ENCODE measurements around the gene FAM47E. TPM values are rescaled to one million over a fixed set of nuclear protein-coding genes. Genes with fewer than 3 reads are reported as not detected.

Gene FAM47E
- total and polyA plus RNA-seq, 7 experiments from 2014 or later = 0.24 to 0.79 (median 0.45) TPM; not detected in 2

- POLR2A ChIA-PET = interaction anchor here (2.0 kb wide), 1 partner anchor 9 kb away, joined by 6 read pairs; no protein-coding TSS in a partner anchor
- H3K36me3 ChIP-seq (ENCODE audit: control insufficient read depth in 2 of 3, insufficient read depth in 3 of 3, low read length in 3 of 3) = no peaks in the 10 kb centered on the region
- no peak overlapping the region for H3K4me3 ChIP-seq (ENCODE audit: low read length)
- ATAC-seq (no peak), DNase-seq (no peak)
- Mint-ChIP-seq H3K4me1 (peaks cover 28 to 90% (median 70%) of the 10 kb centered on the region in 7 donors), H3K4me3 (peak overlapping the region in 4 of 10 donors; percentile 2 to 32 (median 20)), H3K27me3 (no peaks in the 10 kb centered on the region), H3K9me3 (no peaks in the 10 kb centered on the region), H3K36me3 (peaks cover 0 to 8% (median 0%) of the 10 kb centered on the region in 5 donors), H3K27ac (peak overlapping the region in 7 of 9 donors; percentile 6 to 75 (median 19))
- H3K9me3 ChIP-seq (ENCODE audit: control insufficient read depth in 2 of 3, low read length in 3 of 3) = no peaks in the 10 kb centered on the region
- peaks cover 7 to 29% of the 10 kb centered on the region in 2 donors for H3K4me1 ChIP-seq (ENCODE audit: control insufficient read depth in 2 of 2, insufficient read depth in 2 of 2, low read length in 2 of 2)
- H3K27ac ChIP-seq (ENCODE audit: low read depth, low read length) = no peak overlapping the region
- CTCF ChIA-PET = interaction anchor here (0.6 kb wide), 1 partner anchor 887 kb away, joined by 3 read pairs; no protein-coding TSS in a partner anchor
- H3K27me3 ChIP-seq (ENCODE audit: control insufficient read depth in 2 of 2, insufficient read depth in 2 of 2, low read length in 2 of 2) = no peaks in the 10 kb centered on the region
- intact Hi-C loops (cut with micrococcal nuclease) = no loop called here
Observed at GRCh38 chr4:76208005-76208765, 43.3 kb upstream of the FAM47E start.

DNA sequence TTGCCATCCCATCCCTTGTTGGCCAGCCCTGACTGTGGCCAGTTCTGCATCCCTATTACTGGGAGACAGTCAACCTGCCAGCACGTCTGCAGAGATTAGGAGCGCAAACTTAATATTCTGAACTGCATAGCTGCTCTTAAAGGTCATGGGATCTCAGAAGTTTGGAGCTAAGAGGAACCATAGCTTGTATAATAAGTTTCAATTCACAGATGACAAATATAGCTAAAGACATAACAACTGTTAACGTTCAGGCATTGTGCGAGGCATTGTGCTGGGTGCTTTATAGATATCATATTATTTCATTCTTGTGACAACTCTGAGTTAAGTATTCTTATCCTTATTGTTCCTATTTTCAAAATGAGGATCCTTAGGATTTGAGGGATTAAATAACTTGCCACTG is 41.6 kb upstream of the FAM47E start:
- Histone ChIP-seq H3K4me3 (ENCODE audit: low read length) (no peak overlapping the region), H3K9me3 (ENCODE audit: control insufficient read depth in 2 of 3, low read length in 3 of 3) (no peaks in the 10 kb centered on the region), H3K27ac (ENCODE audit: low read depth, low read length) (no peak overlapping the region), H3K36me3 (ENCODE audit: control insufficient read depth in 2 of 3, insufficient read depth in 3 of 3, low read length in 3 of 3) (no peaks in the 10 kb centered on the region), H3K27me3 (ENCODE audit: control insufficient read depth in 2 of 2, insufficient read depth in 2 of 2, low read length in 2 of 2) (no peaks in the 10 kb centered on the region), H3K4me1 (ENCODE audit: control insufficient read depth in 2 of 2, insufficient read depth in 2 of 2, low read length in 2 of 2) (peaks cover 16 to 35% of the 10 kb centered on the region in 2 donors)
- ATAC-seq (no peak), DNase-seq (no peak)
- no peaks in the 10 kb centered on the region for H3K9me3 Mint-ChIP-seq
- CTCF ChIA-PET = interaction anchor here (0.6 to 1.1 kb wide), 3 partner anchors 10 to 293 kb away, joined by 3 to 4 read pairs (median 3); no protein-coding TSS in a partner anchor
- H3K4me3 Mint-ChIP-seq = no peak overlapping the region
- POLR2A ChIA-PET = interaction anchor here (2.0 kb wide), 1 partner anchor 10 kb away, joined by 6 read pairs; no protein-coding TSS in a partner anchor
- peaks cover 0 to 4% (median 0%) of the 10 kb centered on the region in 5 donors for H3K36me3 Mint-ChIP-seq
- H3K27me3 Mint-ChIP-seq = peaks cover 0 to 3% (median 0%) of the 10 kb centered on the region in 5 donors
- H3K27ac Mint-ChIP-seq = peak overlapping the region in 5 of 9 donors; percentile 2 to 37 (median 26)
- H3K4me1 Mint-ChIP-seq = peaks cover 40 to 86% (median 72%) of the 10 kb centered on the region in 7 donors
- intact Hi-C loops (cut with micrococcal nuclease) = loop anchor here (5.0 to 10.0 kb wide), 7 partner anchors 215 to 1615 kb away; partner anchors contain the start of genes SDAD1 (in 2 of the 2), CCNI (in 1 of the 2), CDKL2 (in 1 of the 2) and G3BP2 (in 1 of the 2)

DNA sequence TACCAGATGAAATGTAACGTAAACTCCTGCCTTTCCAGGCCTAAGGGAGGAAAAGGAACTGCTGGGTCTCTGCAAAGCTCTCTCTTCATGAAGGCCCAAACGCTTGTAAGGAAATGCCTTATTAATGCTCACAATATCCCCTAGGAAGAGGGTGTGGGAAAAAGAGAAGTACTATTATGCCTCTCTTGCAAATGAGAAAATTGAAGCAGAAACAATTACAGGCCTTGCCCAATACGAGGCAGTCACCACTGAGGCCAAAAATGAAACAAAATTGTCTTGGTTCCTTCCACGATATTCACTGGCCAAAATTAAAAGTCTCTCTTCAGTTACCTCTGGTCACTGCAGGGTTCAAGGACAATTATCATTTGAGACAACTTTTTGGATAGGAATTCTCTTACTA is 41.1 kb upstream of the FAM47E start:
- H3K36me3 Mint-ChIP-seq = peaks cover 0 to 4% (median 0%) of the 10 kb centered on the region in 5 donors
- no peak for ATAC-seq
- H3K27me3 Mint-ChIP-seq = peaks cover 0 to 7% (median 0%) of the 10 kb centered on the region in 5 donors
- peaks cover 43 to 90% (median 77%) of the 10 kb centered on the region in 7 donors for H3K4me1 Mint-ChIP-seq
- no peaks in the 10 kb centered on the region for H3K9me3 Mint-ChIP-seq
- peak overlapping the region in 6 of 9 donors; percentile 2 to 68 (median 23) for H3K27ac Mint-ChIP-seq
- H3K27ac ChIP-seq (ENCODE audit: low read depth, low read length) = no peak overlapping the region
- no peak for DNase-seq
- intact Hi-C loops (cut with micrococcal nuclease) = loop anchor here (5.0 to 10.0 kb wide), 7 partner anchors 216 to 1614 kb away; partner anchors contain the start of genes SDAD1 (in 2 of the 2), CCNI (in 1 of the 2), CDKL2 (in 1 of the 2) and G3BP2 (in 1 of the 2)
- H3K27me3 ChIP-seq (ENCODE audit: control insufficient read depth in 2 of 2, insufficient read depth in 2 of 2, low read length in 2 of 2) = no peaks in the 10 kb centered on the region
- H3K4me3 Mint-ChIP-seq = peak overlapping the region in 1 of 10 donors; percentile 29
- ChIA-PET POLR2A (no interaction called here), CTCF (interaction anchor here (0.9 to 1.1 kb wide), 2 partner anchors 31 kb away, joined by 3 to 4 read pairs; no protein-coding TSS in a partner anchor)
- H3K36me3 ChIP-seq (ENCODE audit: control insufficient read depth in 2 of 3, insufficient read depth in 3 of 3, low read length in 3 of 3) = no peaks in the 10 kb centered on the region
- no peak overlapping the region for H3K4me3 ChIP-seq (ENCODE audit: low read length)
- peaks cover 21 to 40% of the 10 kb centered on the region in 2 donors for H3K4me1 ChIP-seq (ENCODE audit: control insufficient read depth in 2 of 2, insufficient read depth in 2 of 2, low read length in 2 of 2)
- H3K9me3 ChIP-seq (ENCODE audit: control insufficient read depth in 2 of 3, low read length in 3 of 3) = no peaks in the 10 kb centered on the region

DNA sequence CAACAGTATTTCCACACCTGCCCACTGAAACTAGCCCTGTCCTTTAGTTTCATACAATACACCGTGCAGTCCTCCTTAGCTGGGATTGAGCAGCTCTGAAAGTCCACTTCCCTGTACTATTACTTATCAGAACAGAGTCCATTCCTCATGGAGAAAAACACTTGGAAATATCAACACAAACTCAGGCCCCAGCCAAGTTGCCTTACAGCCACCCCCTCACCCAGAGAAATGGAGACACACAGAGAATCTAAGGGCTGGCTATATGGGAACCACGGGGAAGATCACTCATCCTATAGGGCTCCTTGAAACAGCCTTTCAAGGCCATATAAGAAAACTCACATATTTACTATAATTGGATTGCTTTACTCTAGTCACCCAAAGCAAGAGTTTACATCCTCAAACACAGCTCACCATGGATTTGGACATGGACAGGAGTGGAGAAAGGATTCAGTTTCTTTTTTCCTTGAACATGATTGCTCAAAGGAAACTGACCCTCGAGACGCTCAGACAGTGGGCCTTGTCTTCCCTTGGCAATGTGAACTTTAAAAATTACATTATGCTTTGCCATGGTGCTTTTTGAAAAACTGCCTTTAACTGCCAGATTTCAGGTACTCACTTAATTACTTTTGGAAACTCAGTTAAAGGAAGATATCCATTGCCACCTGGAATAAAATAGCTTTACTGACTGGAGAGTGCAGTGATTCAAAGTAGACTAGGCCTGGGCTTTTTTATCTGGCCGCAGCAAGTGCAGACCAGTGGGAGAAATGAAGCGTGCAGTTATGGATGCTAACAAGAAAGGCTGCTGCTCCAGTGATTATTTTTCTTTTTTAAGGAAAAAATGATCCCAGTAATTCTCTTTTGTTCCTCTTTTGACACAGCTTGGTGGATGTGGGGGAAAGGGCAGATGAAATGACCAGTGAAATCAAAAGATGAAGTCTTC is 39.5 kb upstream of the FAM47E start:
- CTCF ChIA-PET = interaction anchor here (1.1 to 1.2 kb wide), 2 partner anchors 28 to 33 kb away, joined by 3 read pairs; no protein-coding TSS in a partner anchor
- H3K9me3 Mint-ChIP-seq = no peaks in the 10 kb centered on the region
- H3K27ac ChIP-seq (ENCODE audit: low read depth, low read length) = peak overlapping the region; percentile 85
- peaks cover 41 to 86% (median 79%) of the 10 kb centered on the region in 7 donors for H3K4me1 Mint-ChIP-seq
- H3K4me1 ChIP-seq (ENCODE audit: control insufficient read depth in 2 of 2, insufficient read depth in 2 of 2, low read length in 2 of 2) = peaks cover 21 to 40% of the 10 kb centered on the region in 2 donors
- H3K27me3 Mint-ChIP-seq = peaks cover 0 to 18% (median 0%) of the 10 kb centered on the region in 5 donors
- ATAC-seq (no peak), DNase-seq (no peak)
- peak overlapping the region; percentile 81 to 97 (median 94) for H3K27ac Mint-ChIP-seq
- H3K4me3 Mint-ChIP-seq = peak overlapping the region; percentile 86 to 96 (median 90)
- H3K36me3 ChIP-seq (ENCODE audit: control insufficient read depth in 2 of 3, insufficient read depth in 3 of 3, low read length in 3 of 3) = no peaks in the 10 kb centered on the region
- H3K9me3 ChIP-seq (ENCODE audit: control insufficient read depth in 2 of 3, low read length in 3 of 3) = no peaks in the 10 kb centered on the region
- H3K4me3 ChIP-seq (ENCODE audit: low read length) = peak overlapping the region; percentile 76
- intact Hi-C loops (cut with micrococcal nuclease) = loop anchor here (1.0 to 10.0 kb wide), 13 partner anchors 14 to 1613 kb away; partner anchors contain the start of genes SDAD1 (in 2 of the 2), CCNI (in 1 of the 2), CDKL2 (in 1 of the 2) and G3BP2 (in 1 of the 2)
- H3K36me3 Mint-ChIP-seq = peaks cover 0 to 4% (median 0%) of the 10 kb centered on the region in 5 donors
- no peaks in the 10 kb centered on the region for H3K27me3 ChIP-seq (ENCODE audit: control insufficient read depth in 2 of 2, insufficient read depth in 2 of 2, low read length in 2 of 2)
- POLR2A ChIA-PET = interaction anchor here (1.0 to 3.4 kb wide), 4 partner anchors 9 to 63 kb away, joined by 3 to 14 read pairs (median 4); partner anchors contain the start of gene NUP54

DNA sequence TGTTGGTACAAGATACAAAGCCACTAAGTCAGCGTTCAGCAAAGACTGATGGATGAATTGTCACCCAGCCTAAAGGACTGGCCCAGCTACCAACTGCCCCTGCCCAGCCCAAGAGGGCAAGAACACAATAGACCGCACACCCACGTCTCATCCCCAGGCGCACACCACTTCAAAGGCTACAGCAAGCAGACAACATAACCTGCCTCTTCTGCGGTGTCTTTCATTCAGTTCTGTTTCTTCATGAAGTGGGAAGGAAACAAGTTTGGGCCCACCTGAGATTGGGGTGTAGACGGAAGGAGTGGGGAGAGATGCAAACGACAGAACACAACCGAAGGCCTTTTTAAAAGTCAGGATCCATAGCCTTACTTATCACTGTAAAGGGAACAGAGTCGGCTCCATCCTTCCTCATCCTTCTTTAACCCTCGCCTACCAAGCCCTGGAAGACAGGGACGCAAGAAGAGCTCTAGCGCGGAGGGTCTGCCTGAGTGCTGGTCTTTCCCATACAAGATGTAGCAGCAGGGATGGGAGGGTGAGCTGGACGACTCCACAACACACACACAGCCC is 38.6 kb upstream of the FAM47E start:
- intact Hi-C loops (cut with micrococcal nuclease) = loop anchor here (1.0 to 10.0 kb wide), 16 partner anchors 15 to 1612 kb away; partner anchors contain the start of genes NUP54 (in 2 of the 2), SDAD1 (in 2 of the 2), CCNI (in 1 of the 2) and CDKL2 (in 1 of the 2)
- no peaks in the 10 kb centered on the region for H3K27me3 ChIP-seq (ENCODE audit: control insufficient read depth in 2 of 2, insufficient read depth in 2 of 2, low read length in 2 of 2)
- DNase-seq = peak in 8 of 9 donors; percentile 38 to 80 (median 74)
- peaks cover 41 to 77% (median 73%) of the 10 kb centered on the region in 7 donors for H3K4me1 Mint-ChIP-seq
- peak overlapping the region; percentile 85 for H3K27ac ChIP-seq (ENCODE audit: low read depth, low read length)
- H3K27ac Mint-ChIP-seq = peak overlapping the region; percentile 81 to 97 (median 94)
- H3K9me3 Mint-ChIP-seq = no peaks in the 10 kb centered on the region
- ChIA-PET POLR2A (interaction anchor here (0.9 to 3.4 kb wide), 5 partner anchors 13 to 1643 kb away, joined by 3 to 14 read pairs (median 5); partner anchors contain the start of gene NUP54), CTCF (interaction anchor here (1.0 kb wide), 1 partner anchor 65 kb away, joined by 3 read pairs; no protein-coding TSS in a partner anchor)
- peak overlapping the region; percentile 76 for H3K4me3 ChIP-seq (ENCODE audit: low read length)
- H3K27me3 Mint-ChIP-seq = peaks cover 0 to 24% (median 0%) of the 10 kb centered on the region in 5 donors
- H3K4me3 Mint-ChIP-seq = peak overlapping the region; percentile 86 to 96 (median 90)
- H3K9me3 ChIP-seq (ENCODE audit: control insufficient read depth in 2 of 3, low read length in 3 of 3) = no peaks in the 10 kb centered on the region
- ATAC-seq = peak; percentile 48
- H3K4me1 ChIP-seq (ENCODE audit: control insufficient read depth in 2 of 2, insufficient read depth in 2 of 2, low read length in 2 of 2) = peaks cover 21 to 40% of the 10 kb centered on the region in 2 donors
- peaks cover 0 to 4% (median 0%) of the 10 kb centered on the region in 5 donors for H3K36me3 Mint-ChIP-seq
- no peaks in the 10 kb centered on the region for H3K36me3 ChIP-seq (ENCODE audit: control insufficient read depth in 2 of 3, insufficient read depth in 3 of 3, low read length in 3 of 3)

Measured in naive thymus-derived CD4-positive, alpha-beta T cell (primary cell).